ENCODE results near the gene CPNE2.
"Not testable (repeated sequence)": the region's sequence is repeated elsewhere in the genome, so short reads cannot be mapped to it uniquely, and the experiment has no call there.

CPNE2 gene

DNA sequence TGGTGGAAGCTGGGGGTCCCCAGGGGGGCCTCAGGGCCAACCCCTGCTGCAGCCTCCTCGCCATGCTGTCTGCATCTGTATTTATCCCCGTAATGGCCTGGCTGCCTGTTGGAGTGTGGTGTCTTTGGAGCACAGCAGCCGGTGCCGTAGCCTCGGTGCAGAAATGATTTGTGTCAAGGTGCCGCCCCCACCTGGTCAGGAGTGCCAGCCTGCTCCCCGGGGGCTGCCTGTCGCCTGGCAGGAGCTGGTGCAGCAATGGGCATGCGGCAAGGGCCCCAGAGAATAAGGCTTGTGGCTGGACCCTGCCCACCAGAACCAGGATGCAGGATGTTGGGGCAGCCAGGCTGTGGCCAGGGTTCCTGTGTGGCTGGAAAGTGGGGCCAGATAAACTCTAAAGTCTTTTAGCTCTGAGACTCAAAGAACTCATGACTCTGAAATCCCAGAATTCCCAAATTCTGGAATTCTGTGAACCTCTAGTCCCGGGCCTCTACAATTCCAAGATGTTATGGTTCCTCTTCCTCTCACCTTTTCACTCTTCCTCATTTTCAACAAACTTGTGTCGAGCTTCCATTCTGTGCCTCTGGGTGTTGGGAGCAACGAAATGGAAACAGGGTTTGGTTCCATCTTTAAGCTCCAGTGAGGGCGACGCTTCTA, 5.9 kb downstream of the CPNE2 start:
- DNase-seq (ENCODE audit: low read depth), result no peak

GRCh38 chr16:57099965-57100364, 7.6 kb downstream of the CPNE2 start:
- not testable (repeated sequence) for DNase-seq (ENCODE audit: low read depth)

GRCh38 chr16:57100445-57100844, 8.1 kb downstream of the CPNE2 start:
- no peak for DNase-seq (ENCODE audit: low read depth)

DNA sequence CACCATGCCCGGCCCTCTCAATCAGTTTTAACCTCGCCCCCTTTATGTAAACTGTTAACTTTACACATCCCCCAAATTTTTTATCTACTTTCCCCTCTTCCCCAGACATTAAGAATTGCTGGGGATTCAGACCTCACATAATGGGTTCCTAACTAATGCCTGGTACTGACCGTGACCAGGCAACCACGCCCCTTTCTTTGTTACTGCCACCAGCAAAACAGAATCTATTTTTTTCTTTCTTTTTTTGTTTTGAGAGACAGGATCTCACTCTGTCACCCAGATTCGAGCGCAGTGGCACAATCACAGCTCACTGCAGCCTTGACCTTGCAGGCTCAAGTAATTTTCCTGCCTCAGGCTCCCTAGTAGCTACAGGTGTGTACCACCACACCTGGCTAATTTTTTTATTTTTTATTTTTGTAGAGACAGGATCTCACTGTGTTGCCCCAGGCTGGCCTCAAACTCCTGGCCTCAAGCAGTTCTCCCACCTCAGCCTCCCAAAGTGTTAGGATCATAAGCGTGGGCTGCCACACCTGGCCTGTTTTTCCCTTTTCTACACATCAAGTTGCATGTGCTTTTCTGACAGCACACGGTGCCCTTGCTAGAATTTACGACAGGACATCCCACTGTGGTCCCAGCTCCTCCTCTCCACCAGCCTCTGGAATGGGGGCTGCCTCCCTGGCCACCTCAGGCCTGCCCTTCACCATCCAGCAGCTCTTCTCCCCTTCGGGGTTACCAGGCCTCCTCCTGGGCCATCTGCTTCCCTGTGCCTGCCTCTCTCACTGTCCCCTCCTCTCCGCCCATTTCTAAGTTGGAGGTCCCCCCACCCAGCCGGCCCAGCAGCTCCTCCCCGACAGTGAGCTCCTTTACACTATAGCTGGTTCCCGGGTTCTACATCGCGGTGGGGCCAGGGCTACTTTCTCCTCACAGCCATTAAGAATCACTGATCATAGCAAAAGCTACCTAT, 10.8 kb downstream of the CPNE2 start:
- no peak for DNase-seq (ENCODE audit: low read depth)

GRCh38 chr16:57104706-57105105, 12.3 kb downstream of the CPNE2 start:
- no peak for DNase-seq (ENCODE audit: low read depth)

GRCh38 chr16:57105184-57105583, 12.8 kb downstream of the CPNE2 start:
- no peak for DNase-seq (ENCODE audit: low read depth)

- DNase-seq (ENCODE audit: low read depth), result no peak
These were observed 14.4 kb downstream of the CPNE2 start for GRCh38 chr16:57106767-57107166.

DNA sequence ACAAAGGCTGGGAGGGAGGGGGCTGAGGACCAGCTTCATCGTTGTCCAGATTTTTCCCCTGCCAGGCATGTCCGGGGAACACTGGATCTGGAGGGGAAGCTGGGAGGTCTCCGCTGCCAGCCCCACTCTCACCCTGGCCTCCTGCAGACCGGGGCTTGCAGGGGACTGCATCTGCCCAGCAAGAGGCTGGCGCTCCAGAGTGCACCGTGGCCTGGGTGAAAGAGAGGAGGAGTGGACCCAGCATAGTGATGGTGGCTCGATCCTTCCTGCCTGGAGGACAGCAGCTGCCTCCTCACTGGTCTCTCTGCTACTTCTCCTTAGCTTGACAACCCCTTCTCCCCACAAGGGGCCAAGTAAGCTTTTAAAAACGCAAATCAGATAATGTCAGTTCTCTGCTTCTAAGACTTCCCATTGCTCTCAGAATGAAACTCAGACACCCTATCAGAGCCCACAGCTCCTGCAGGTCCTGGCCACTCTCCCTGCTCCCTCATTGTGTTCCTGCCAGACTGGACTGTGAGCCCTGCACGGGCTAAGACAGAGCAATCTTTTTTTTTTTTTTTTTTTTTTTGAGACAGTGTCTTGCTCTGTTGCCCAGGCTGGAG, 15.0 kb downstream of the CPNE2 start:
- DNase-seq (ENCODE audit: low read depth), result no peak

DNA sequence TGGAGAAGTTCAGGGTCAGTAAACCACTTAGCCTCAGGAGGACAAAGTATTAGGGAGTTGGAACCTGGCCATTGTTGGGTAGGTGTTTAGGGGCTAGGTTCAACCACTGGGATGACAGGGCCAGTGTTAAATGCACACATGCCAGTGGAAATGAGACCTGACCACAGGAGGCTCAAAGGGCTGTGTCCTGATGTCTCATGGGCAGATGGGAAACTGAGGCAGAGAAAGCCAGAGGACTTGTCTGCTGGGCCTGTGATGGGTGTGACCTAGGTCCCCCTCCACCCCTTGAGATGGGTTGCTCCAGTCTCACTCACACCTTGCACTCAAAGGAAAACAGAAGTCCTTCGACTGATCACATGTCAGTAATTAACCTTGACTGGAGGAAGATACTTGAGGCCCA, 16.0 kb downstream of the CPNE2 start:
- DNase-seq (ENCODE audit: low read depth), result no peak

DNA sequence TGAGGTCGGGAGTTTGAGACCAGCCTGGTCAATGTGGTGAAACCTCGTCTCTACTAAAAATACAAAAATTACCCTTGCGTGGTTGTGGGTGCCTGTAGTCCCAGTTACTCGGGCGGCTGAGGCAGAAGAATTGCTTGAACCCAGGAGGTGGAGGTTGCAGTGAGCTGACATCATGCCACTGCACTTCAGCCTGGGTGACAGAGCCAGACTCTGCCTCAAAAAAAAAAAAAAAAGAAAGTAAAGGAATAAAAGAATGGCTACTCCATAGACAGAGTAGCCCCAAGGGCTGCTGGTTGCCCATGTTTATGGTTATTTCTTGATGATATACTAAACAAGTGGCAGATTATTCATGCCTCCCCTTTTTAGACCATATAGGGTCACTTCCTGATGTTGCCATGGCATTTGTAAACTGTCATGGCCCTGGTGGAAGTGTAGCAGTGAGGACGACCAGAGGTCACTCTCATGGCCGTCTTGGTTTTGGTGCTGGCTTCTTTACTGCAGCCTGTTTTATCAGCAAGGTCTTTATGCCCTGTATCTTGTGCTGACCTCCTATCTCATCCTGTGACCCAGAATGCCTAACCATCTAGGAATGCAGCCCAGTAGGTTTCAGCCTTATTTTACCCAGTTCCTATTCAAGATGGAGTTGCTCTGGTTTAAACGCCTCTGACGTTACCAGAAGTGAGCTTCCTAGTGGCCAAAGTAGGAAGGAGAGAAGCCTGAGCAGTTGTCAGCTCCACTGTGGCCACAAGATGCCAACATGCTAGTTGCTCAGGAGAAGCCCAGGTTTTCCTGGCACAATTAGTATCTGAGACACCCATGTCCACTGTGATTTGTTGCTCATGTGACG, 17.1 kb downstream of the CPNE2 start:
- not testable (repeated sequence) for DNase-seq (ENCODE audit: low read depth)

GRCh38 chr16:57110937-57111336, 18.6 kb downstream of the CPNE2 start:
- no peak for DNase-seq (ENCODE audit: low read depth)

DNA sequence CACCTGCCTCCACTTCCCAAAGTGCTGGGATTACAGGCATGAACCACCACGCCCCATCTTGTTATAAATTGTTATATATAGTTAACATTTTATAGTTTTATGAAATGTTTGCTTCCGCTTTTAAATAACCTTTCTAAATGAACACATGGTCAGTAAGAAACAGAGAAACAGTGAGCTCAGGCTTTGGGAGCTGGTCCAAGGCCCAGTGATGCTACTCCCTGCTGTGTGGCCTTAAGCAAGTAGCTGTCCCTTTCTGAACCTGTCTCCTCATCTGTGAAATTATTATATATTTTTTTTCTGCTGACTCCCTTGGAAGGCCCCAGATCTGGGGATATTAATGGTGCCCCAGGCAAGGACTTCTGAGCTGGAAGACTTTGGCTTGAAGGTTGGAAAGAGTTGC, 19.0 kb downstream of the CPNE2 start:
- DNase-seq (ENCODE audit: low read depth), result no peak

DNA sequence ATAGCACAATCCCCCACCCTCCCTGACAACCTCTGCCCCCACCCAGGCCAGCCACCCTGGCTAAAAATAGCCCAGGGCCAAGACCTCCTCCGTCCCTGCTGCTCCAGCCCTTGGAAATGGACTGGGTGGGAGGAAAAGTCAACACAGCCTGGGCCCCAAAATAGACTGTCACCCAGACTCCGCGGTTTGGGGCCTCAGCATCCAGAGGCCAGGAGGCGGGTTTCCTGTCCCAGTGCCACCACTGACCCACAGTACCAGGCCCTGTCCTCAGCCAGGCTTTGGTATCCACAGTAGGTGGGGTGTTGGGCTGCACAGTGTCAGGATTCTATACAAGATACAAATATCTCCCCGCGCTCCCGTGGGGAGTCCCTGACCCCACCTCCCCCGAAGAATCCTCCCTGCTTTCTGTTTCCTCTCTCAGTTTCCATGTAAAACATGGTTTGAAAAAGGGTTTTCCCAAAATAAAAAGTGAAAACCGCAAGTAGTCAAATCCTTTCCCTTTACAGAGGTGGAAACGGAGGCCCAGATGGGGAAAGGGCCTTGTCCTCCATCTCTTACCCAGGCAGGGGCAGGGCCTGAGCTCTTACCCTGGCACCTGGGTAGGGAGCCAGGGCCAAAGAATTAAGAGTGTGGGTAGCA, 20.1 kb downstream of the CPNE2 start:
- no peak for DNase-seq (ENCODE audit: low read depth)

DNA sequence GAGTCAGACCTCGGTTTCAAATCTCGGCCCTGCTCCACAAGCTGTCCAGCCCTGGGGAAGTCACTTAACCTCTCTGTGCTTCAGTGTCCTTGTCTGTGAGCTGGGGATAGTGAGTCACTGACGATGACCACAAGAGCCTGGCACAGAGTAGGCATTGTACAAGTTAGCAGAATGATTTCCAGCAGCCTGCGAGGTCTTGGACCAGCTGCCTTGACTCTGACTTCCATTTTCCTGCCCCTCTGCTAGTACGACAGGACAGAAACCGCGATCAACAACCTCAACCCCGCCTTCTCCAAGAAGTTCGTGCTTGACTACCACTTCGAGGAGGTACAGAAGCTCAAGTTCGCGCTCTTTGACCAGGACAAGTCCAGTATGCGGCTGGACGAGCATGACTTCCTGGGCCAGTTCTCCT, 20.7 kb downstream of the CPNE2 start:
- DNase-seq (ENCODE audit: low read depth), result no peak

DNA sequence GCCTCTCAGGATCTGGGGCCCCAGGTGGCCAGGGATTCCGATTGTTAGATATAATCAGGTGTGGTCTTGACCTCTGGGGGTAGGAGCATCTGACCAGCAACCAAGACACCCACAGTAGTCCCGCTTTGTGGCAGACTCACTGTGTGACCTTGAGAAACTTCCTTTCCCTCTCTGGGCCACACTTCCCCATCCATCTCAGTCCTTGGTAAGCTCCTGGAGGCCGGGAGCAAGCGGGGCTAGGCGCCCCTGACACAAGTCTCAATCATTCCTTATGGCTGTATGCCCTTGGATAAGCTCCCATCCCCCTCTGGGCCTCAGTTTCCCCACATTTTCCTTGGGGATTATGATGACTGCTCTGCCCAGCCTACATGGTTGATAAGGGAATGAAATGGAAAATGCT, 21.3 kb downstream of the CPNE2 start:
- no peak for DNase-seq (ENCODE audit: low read depth)

GRCh38 chr16:57115168-57115513, 22.8 kb downstream of the CPNE2 start:
- DNase-seq (ENCODE audit: low read depth), result no peak

GRCh38 chr16:57115514-57116182, 23.3 kb downstream of the CPNE2 start:
- DNase-seq (ENCODE audit: low read depth), result no peak

DNA sequence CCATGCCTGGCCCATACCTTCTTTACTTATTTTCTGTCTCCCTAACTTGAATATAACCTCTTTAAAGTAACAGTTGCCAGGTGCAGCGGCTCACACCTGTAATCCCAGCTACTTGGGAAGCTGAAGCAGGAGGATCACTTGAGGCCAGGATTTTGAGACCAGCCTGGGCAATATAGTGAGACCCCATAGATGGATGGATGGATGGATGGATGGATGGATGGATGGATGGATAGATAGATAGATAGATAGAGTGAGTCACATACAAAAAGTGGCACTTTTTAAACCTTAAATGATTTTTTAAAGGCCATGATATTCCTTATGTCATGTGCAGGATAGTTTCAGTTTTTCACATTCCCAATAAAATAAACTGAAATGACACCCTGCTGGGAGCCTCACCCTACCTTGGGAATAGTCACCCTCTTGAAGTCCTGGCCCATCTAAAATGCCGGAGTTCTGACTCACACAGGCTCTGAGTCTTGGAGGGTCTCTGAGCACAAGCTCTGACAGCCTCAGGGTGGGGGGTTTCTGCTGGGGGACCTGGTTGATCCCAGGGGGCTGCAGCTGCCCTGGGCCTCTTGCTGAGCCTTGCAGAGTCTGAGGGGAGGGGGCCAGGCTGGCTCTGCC, 26.2 kb downstream of the CPNE2 start:
- no peak for DNase-seq (ENCODE audit: low read depth)

DNA sequence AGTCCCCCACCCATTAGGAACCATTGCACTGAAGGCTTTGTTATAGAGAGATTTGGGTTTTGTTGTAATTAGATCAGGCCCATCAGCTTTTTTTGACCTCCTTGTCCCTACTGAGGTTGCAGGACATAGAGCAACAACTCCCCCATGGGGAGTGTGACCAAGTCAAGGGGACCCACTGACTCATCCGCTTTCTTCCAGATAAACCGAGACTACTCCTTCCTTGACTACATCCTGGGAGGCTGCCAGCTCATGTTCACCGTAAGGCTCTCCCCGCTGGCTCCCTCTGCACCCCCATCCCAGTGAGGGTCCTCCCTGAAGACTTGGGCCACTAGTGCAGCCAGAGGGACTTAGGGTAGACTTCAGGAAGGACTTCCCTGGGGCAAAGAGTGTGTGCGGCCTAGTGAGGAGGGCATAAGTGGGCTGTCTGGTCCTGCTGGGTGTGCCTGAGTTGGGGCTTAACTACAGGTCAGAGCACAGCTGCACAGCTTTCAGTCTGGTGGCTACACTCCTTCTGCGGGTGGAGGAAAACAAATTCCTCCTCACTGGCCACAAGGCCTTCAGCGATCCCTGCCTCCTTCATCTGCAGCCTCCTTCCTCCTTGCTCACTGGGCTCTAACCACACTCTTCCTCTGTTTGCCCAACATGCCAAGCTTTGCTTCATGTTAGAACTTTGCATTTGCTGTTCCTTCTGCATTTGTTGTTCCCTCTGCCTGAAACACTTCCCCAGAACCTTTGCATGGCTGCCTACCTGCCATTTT, 31.0 kb downstream of the CPNE2 start:
- no peak for DNase-seq (ENCODE audit: low read depth)
